Activated naive CD4-positive, alpha-beta T cell treated with anti-CD3 and anti-CD28 coated beads, Interleukin-2, amount 50 U/mL, for 24 hours (primary cell): ENCODE results near the gene GRSF1.
"Not testable (repeated sequence)": the region's sequence is repeated elsewhere in the genome, so short reads cannot be mapped to it uniquely, and the experiment has no call there.

Experiments used
- H3K27ac Mint-ChIP-seq: one replicate; pipeline ENCODE4 v1.8.0; 2021; ENCODE audit warnings: mild to moderate bottlenecking, mixed read lengths
- H3K27me3 Mint-ChIP-seq: one replicate; pipeline ENCODE4 v1.8.0; 2021; ENCODE audit warnings: mixed read lengths
- H3K36me3 Mint-ChIP-seq: one replicate; pipeline ENCODE4 v1.8.0; 2021; ENCODE audit warnings: mixed read lengths
- H3K4me1 Mint-ChIP-seq: one replicate; pipeline ENCODE4 v1.8.0; 2021; ENCODE audit warnings: mixed read lengths
- H3K4me3 Mint-ChIP-seq: one replicate; pipeline ENCODE4 v1.8.0; 2021; ENCODE audit warnings: mild to moderate bottlenecking, mixed read lengths
- H3K9me3 Mint-ChIP-seq: one replicate; pipeline ENCODE4 v1.8.0; 2021; ENCODE audit warnings: mixed read lengths

Gene GRSF1

DNA sequence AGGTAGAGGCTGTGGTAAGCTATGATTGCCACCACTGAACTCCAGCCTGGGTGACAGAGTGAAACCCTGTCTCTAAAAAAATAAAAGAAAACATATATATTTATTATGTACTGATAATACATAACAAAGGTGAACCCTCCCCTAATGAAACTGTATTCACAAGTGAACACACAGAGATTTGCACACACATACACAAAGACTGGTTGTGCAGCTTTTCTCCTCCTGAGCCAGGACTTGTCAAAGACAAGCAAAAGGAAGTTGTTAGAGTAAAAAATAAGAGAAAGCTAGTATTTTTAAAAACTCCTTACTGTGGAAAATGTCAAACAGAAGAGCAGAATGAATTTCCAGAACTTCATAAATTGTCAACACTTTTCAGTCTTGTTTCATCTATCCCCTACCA lies 1.5 kb upstream of the GRSF1 start:
- no peaks in the 10 kb centered on the region for H3K9me3 Mint-ChIP-seq
- H3K4me3 Mint-ChIP-seq, result no peak overlapping the region
- peak overlapping the region; percentile 12 for H3K27ac Mint-ChIP-seq
- H3K36me3 Mint-ChIP-seq, result peaks cover 4% of the 10 kb centered on the region
- H3K27me3 Mint-ChIP-seq, result no peaks in the 10 kb centered on the region
- peaks cover 18% of the 10 kb centered on the region for H3K4me1 Mint-ChIP-seq

- not testable (repeated sequence) for H3K36me3 Mint-ChIP-seq, H3K27ac Mint-ChIP-seq, H3K27me3 Mint-ChIP-seq, H3K9me3 Mint-ChIP-seq, H3K4me3 Mint-ChIP-seq
- peaks cover 24% of the 10 kb centered on the region for H3K4me1 Mint-ChIP-seq
These were observed 941 bp upstream of the GRSF1 start for GRCh38 chr4:70840631-70841030.

DNA sequence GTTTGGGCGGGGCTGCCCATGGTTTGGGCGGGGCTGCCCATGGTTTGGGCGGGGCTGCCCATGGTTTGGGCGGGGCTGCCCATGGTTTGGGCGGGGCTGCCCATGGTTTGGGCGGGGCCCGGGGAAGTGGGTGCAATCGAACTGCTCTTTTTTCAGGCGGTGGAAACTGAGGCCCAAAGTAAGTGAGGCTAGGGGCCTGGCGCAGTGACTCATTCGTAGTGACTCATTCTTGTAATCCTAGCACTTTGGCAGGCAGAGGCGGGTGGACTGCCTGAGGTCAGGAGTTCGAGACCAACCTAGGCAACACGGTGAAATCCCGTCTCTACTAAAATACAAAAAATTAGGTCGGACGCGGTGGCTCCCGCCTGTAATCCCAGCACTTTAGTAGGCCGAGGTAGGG lies 447 bp upstream of the GRSF1 start:
- not testable (repeated sequence) for H3K27me3 Mint-ChIP-seq, H3K36me3 Mint-ChIP-seq, H3K9me3 Mint-ChIP-seq
- Mint-ChIP-seq H3K27ac (peak overlapping the region; percentile 55), H3K4me3 (peak overlapping the region; percentile 51), H3K4me1 (peaks cover 25% of the 10 kb centered on the region)

DNA sequence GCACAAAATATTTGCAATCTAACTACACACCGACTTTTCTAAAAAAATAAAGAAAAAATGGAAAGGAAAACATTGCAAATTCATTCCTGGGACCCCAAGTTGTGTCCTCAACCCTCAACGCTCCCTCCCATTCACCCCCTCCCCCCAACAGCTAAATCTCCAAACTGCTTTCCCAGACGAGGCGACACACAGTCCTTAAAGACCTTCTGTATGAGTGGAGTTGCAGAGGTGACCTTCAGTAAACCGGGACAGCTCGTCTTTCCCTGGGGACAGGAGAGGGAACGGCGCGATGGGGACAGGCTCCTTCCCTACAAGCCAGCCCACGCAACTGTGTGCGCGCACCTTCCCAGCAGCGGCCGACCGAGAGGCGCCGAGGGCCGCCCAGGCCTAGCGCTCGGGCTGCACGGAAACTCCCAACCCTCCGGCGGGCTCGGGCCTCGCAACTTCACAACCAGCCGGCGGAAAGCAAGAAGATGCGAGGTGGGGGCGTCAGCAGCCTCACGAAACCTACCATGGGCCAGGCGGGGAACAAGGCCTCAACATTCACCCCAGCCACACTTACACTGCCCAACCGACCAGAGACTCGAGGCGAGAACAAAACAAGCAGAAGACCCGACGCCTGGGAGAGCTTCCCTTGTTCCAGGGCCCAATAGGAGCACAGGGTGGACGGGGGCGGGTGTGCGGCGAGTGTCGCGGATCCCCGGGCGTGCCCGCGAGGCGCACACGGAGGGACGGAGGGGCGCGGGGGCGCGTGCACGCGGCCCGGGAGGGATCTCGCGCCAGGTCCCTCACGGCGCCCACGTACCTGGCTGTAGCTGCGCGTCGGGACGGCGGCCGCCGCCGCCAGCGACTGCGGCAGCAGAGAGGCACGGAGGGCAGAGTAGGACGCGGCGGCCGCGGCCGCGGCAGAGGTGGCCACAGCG lies 763 bp downstream of the GRSF1 start:
- peaks cover 6% of the 10 kb centered on the region for H3K36me3 Mint-ChIP-seq
- H3K4me3 Mint-ChIP-seq, result peak overlapping the region; percentile 97
- H3K27me3 Mint-ChIP-seq, result no peaks in the 10 kb centered on the region
- H3K27ac Mint-ChIP-seq, result peak overlapping the region; percentile 99
- H3K9me3 Mint-ChIP-seq, result no peaks in the 10 kb centered on the region
- H3K4me1 Mint-ChIP-seq, result peaks cover 32% of the 10 kb centered on the region

GRCh38 chr4:70838204-70838603 lies 1.5 kb downstream of the GRSF1 start:
- H3K27me3 Mint-ChIP-seq, result no peaks in the 10 kb centered on the region
- peak overlapping the region; percentile 99 for H3K27ac Mint-ChIP-seq

GRCh38 chr4:70836081-70836480 lies 3.6 kb downstream of the GRSF1 start:
- Mint-ChIP-seq H3K4me1 (peaks cover 39% of the 10 kb centered on the region), H3K9me3 (no peaks in the 10 kb centered on the region), H3K27me3 (no peaks in the 10 kb centered on the region), H3K27ac (no peak overlapping the region), H3K4me3 (peak overlapping the region; percentile 80), H3K36me3 (peaks cover 19% of the 10 kb centered on the region)

More at GRCh38 chr4:70838204-70838603, 1.5 kb downstream of the GRSF1 start:
- peaks cover 8% of the 10 kb centered on the region for H3K36me3 Mint-ChIP-seq
- no peaks in the 10 kb centered on the region for H3K9me3 Mint-ChIP-seq
- H3K4me3 Mint-ChIP-seq, result peak overlapping the region; percentile 97
- peaks cover 37% of the 10 kb centered on the region for H3K4me1 Mint-ChIP-seq

DNA sequence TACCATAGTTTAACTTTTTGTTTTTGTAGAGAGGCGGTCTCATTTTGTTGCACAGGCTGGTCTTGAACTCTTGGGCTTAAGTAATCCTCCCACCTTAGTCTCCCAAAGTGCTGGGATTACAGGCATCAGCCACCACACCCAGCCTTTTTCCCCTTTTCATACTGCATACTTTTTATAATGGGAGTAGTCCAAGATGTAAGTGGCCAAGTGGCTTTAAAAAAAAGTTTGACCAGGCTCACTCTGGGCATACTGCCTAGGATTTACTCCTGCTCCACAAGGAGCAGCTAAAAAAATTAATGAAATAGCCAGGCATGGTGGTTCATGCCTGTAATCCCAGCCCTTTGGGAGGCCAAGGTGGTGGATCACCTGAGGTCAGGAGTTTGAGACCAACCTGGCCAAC lies 6.0 kb downstream of the GRSF1 start:
- Mint-ChIP-seq H3K4me1 (peaks cover 39% of the 10 kb centered on the region), H3K36me3 (peaks cover 22% of the 10 kb centered on the region), H3K27ac (no peak overlapping the region), H3K9me3 (no peaks in the 10 kb centered on the region), H3K27me3 (no peaks in the 10 kb centered on the region), H3K4me3 (no peak overlapping the region)

DNA sequence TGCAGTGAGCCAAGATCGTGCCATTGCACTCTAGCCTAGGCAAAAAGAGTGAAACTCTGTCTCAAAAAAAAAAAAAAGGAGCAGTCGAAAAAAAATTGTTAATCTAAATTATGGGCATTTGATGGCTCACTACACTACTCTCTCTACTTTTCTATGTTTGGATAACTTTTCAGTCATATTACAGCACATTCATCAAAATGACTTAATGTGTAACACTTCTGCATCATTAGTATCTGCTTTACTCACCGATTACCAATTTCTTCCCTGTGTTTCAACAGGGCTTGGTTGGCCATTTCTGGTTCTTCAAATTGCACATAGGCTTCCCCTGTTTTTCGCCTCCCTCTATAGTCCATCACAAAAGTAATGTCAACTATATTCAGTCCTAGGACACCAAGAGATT lies 8.4 kb downstream of the GRSF1 start:
- Mint-ChIP-seq H3K4me1 (peaks cover 31% of the 10 kb centered on the region), H3K9me3 (no peaks in the 10 kb centered on the region), H3K4me3 (no peak overlapping the region), H3K27me3 (no peaks in the 10 kb centered on the region), H3K27ac (no peak overlapping the region), H3K36me3 (peaks cover 19% of the 10 kb centered on the region)

- H3K9me3 Mint-ChIP-seq, result no peaks in the 10 kb centered on the region
- H3K4me3 Mint-ChIP-seq, result no peak overlapping the region
- no peaks in the 10 kb centered on the region for H3K27me3 Mint-ChIP-seq
- no peak overlapping the region for H3K27ac Mint-ChIP-seq
- peaks cover 23% of the 10 kb centered on the region for H3K36me3 Mint-ChIP-seq
- H3K4me1 Mint-ChIP-seq, result peaks cover 23% of the 10 kb centered on the region
These were observed 9.6 kb downstream of the GRSF1 start for GRCh38 chr4:70830054-70830453.

- peaks cover 19% of the 10 kb centered on the region for H3K4me1 Mint-ChIP-seq
- no peaks in the 10 kb centered on the region for H3K27me3 Mint-ChIP-seq
- H3K36me3 Mint-ChIP-seq, result peaks cover 22% of the 10 kb centered on the region
These were observed 10.2 kb downstream of the GRSF1 start for GRCh38 chr4:70829492-70829891.

GRCh38 chr4:70829015-70829414 lies 10.7 kb downstream of the GRSF1 start:
- Mint-ChIP-seq H3K36me3 (peaks cover 23% of the 10 kb centered on the region), H3K4me3 (no peak overlapping the region), H3K27ac (no peak overlapping the region), H3K9me3 (no peaks in the 10 kb centered on the region), H3K4me1 (peaks cover 16% of the 10 kb centered on the region), H3K27me3 (no peaks in the 10 kb centered on the region)

More at GRCh38 chr4:70829492-70829891, 10.2 kb downstream of the GRSF1 start:
- Mint-ChIP-seq H3K9me3 (no peaks in the 10 kb centered on the region), H3K4me3 (no peak overlapping the region), H3K27ac (no peak overlapping the region)

DNA sequence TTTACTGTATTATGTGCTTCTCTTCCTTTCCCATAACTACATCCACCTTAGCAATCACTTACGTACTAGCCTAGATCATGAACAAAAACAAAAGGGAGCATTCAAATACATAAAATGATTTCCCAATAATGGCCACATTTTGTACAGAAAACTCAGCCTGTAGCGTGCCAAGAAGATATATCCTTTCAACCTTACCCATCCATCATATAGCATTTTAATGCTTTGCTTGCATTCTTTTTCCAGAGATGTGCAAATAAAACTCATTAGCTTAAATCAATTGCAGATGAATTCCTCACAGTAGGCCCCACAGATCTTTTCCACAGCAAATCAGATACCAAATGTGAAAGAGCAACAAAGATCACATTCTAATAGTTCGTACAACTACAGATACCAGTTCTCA lies 20.8 kb downstream of the GRSF1 start:
- peaks cover 20% of the 10 kb centered on the region for H3K36me3 Mint-ChIP-seq
- no peak overlapping the region for H3K4me3 Mint-ChIP-seq
- no peaks in the 10 kb centered on the region for H3K9me3 Mint-ChIP-seq
- peaks cover 23% of the 10 kb centered on the region for H3K4me1 Mint-ChIP-seq
- H3K27ac Mint-ChIP-seq, result no peak overlapping the region
- no peaks in the 10 kb centered on the region for H3K27me3 Mint-ChIP-seq

DNA sequence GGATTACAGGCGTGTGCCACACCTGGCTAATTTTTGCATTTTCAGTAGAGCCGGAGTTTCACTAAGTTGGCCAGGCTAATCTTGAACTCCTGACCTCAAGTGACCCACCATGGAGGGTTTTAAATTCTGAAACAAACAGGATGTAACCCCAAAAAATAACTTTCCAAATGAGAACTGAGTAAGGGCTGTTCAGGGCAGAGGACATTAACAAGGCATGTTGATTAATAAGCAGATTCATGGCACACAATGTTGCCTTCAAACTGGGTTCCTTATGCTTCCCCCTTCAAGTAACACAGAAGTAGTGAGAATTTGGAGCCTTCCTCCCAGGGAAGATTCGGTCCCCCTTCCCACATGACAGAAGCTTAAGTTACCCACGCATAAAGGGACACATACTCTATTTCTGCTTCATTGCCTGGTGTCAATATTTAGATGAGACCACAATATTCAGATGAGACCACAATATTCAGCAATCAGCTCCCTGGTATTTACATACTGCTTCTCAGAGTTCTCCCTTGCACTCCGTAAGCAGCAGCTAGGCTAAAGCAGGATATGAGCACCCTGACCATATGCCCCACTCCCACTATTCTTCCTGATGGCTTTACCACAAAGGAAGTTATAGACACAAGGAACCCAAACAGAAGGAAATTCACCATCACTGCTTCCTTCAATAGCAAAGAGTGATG lies 21.4 kb downstream of the GRSF1 start:
- Mint-ChIP-seq H3K36me3 (peaks cover 20% of the 10 kb centered on the region), H3K4me1 (peaks cover 23% of the 10 kb centered on the region), H3K4me3 (no peak overlapping the region), H3K27me3 (no peaks in the 10 kb centered on the region), H3K27ac (peak overlapping the region; percentile 35), H3K9me3 (no peaks in the 10 kb centered on the region)

GRCh38 chr4:70816894-70817293 lies 22.8 kb downstream of the GRSF1 start:
- Mint-ChIP-seq H3K36me3 (peaks cover 16% of the 10 kb centered on the region), H3K4me3 (no peak overlapping the region), H3K27me3 (no peaks in the 10 kb centered on the region), H3K9me3 (no peaks in the 10 kb centered on the region), H3K27ac (no peak overlapping the region), H3K4me1 (peaks cover 28% of the 10 kb centered on the region)

GRCh38 chr4:70815370-70815769 lies 24.3 kb downstream of the GRSF1 start:
- Mint-ChIP-seq H3K27ac (no peak overlapping the region), H3K36me3 (peaks cover 14% of the 10 kb centered on the region), H3K9me3 (no peaks in the 10 kb centered on the region), H3K4me1 (peaks cover 28% of the 10 kb centered on the region), H3K27me3 (no peaks in the 10 kb centered on the region), H3K4me3 (no peak overlapping the region)

DNA sequence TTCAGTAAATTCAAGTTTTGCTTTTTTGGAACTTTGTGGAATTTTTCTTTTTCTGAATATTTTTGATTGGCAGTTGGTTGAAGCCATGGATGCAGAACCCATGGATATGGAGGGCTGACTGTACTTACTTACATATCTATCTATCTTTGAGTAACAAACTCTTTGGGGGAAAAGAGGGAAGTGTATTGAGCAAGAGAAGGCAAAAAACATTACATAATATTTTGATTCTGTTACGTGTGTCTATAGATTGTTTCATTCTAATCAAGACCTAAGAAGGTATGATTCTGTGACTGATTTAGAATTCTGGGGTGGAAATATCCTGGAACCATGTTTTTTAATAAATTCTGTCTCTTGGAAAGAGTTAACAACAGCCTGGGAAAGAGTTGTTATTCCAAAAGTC lies 31.5 kb downstream of the GRSF1 start:
- H3K9me3 Mint-ChIP-seq, result no peaks in the 10 kb centered on the region
- peaks cover 5% of the 10 kb centered on the region for H3K4me1 Mint-ChIP-seq
- H3K27me3 Mint-ChIP-seq, result no peaks in the 10 kb centered on the region
- H3K4me3 Mint-ChIP-seq, result no peak overlapping the region
- no peaks in the 10 kb centered on the region for H3K36me3 Mint-ChIP-seq
- H3K27ac Mint-ChIP-seq, result no peak overlapping the region
